ENCODE measurements around the gene GSDMA.
A peak's percentile ranks its signal among the peaks of the same experiment; 100 is the strongest.

The GSDMA gene

GRCh38 chr17:39963829-39964228, 1.0 kb downstream of the GSDMA start:
- no peak for DNase-seq

- no peak for DNase-seq
Measured at GRCh38 chr17:39965017-39965699, 2.4 kb downstream of the GSDMA start.

DNA sequence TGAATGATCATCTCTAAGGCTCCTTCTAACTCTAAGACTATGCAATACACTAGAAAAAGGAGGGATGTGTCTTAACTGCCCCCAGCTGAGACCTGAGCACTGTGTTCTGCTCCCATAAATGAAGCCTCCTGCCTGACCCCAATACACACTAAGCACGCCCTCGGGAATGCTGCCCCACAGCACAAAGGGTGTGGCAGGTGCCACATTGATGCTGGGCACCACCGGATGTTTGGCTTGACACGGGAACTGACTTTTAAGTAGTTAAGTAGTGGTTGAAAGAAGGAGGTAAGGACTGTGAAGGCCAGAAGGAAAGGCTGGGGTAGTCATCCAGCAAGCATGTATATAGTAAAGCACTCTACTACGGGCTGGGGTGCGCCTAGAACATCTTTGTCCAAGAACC, 4.0 kb downstream of the GSDMA start:
- no peak for DNase-seq

GRCh38 chr17:39968761-39969160, 6.0 kb downstream of the GSDMA start:
- DNase-seq, result no peak

- no peak for DNase-seq
Measured at GRCh38 chr17:39969375-39969774, 6.6 kb downstream of the GSDMA start.

DNA sequence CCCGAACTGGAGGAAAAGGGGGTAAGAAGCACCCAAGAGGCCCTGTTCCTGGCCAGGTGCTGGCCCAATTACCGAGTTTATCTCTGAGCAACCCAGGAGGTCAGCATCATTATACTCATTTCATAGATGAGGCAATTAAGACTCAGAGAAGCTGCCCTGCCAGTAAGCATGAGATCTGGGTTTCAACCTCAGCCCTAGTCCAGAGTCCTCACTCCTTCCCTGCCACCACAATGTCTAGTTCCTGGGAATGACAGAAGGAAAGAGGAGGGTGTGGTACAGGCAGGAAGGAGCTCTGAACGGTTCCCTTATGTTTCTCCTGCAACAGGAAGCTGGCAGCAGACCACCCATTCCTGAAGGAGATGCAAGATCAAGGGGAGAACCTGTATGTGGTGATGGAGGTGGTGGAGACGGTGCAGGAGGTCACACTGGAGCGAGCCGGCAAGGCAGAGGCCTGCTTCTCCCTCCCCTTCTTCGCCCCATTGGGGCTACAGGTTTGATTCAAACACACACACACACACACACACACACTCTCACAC, 7.4 kb downstream of the GSDMA start:
- DNase-seq, result no peak

GRCh38 chr17:39971076-39971603, 8.3 kb downstream of the GSDMA start:
- DNase-seq, result no peak

DNA sequence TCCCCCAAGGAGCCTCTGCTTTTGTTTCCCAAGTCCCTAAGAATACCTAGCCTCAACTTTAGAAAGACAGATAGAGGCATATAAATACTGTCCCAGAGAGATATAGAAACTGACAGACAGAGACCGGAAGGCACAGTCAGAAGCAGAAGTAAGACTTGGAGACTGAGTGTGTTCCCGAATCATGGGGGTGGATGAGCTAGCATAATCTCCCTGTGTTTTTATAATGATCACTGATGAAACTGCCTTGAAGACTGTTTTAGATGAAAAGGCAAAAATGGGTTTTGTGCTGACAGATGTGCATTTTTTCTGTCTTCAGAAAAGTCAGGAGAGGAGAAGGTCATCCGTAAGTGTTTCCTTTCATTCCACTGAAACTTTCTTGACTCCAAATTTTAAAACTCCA, 9.5 kb downstream of the GSDMA start:
- DNase-seq, result no peak

DNA sequence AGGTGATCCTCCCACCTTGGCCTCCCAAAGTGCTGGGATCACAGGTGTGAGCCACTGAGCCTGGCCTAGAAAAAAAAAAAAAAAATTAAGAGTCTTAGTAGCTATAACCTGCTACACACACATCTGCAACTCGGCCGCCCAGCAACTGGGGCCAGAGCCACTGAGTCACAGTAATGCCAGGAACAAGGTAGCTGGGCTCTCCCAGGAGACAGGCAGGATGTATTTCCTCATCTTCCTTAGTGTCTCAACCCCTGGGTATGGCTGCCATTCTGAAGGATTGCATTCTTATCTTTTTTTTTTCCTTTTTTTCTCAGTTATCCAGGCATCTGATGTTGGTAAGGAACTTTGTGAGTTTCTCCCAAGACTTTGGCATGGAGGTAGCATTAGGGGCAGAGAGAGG, 10.7 kb downstream of the GSDMA start:
- no peak for DNase-seq

- DNase-seq, result no peak
Measured at GRCh38 chr17:39974433-39974832, 11.6 kb downstream of the GSDMA start.

GRCh38 chr17:39975801-39976200, 13.0 kb downstream of the GSDMA start:
- no peak for DNase-seq

GRCh38 chr17:39979016-39979670, 16.3 kb downstream of the GSDMA start:
- no peak for DNase-seq

DNA sequence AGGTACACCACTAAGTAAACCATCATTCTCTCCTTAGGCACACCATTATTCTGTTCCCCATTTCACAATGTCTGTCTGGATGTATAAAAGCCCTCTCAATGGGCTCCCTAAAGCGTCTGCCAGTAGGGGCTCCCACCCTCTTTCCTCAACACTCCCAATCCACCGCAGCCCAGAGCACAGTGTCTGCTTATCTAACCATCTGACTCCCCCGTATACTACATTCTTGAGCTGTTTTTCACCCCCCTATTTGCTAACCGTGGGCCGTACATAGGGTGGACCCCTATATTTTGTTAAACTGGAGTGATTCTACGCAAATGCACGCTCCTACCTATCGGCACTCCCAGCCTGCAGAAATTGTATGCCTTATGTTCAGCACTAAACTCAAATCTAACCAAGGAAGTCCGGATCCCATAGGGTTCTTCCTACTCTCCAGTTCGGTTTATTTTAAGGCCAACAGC, 17.1 kb downstream of the GSDMA start:
- DNase-seq, result no peak

- peak; percentile 99 for DNase-seq
Measured at GRCh38 chr17:39980351-39981206, 17.8 kb downstream of the GSDMA start, which contains the start of gene PSMD3. Gene PSMD3, plus strand, starts transcription at chr17:39980807. Its CDS starts 164 bp downstream, at chr17:39980971.

GRCh38 chr17:39981207-39981741, 18.5 kb downstream of the GSDMA start:
- DNase-seq, result no peak

DNA sequence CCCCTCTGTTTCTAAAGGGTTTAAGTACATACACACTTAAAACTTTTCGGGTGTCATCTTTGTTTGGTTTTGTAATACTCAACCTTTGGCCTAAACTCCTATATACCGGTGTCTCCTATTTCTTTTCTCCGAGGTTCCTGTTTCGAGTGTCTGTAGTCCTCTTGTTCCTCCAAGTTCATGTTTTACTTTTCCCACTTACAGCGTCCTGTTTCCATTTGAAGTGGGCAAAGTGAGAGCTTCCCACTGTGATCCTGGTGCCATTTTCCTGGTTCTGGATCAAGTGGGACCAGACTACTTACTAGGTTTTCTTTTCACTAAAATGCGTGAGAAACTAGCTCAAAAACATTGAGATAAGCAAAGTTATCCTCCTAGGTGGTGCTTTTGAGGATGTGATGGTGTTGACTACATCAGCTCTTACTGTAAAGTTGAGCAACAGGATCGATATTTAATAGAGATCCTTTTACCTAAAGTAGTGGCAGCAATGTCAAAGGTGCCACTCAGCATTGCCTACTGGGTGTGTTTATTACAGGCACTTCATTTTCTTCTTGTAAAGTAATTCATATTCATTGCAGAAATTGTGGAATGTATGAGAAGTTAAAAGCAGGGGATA, 19.1 kb downstream of the GSDMA start:
- DNase-seq, result no peak

DNA sequence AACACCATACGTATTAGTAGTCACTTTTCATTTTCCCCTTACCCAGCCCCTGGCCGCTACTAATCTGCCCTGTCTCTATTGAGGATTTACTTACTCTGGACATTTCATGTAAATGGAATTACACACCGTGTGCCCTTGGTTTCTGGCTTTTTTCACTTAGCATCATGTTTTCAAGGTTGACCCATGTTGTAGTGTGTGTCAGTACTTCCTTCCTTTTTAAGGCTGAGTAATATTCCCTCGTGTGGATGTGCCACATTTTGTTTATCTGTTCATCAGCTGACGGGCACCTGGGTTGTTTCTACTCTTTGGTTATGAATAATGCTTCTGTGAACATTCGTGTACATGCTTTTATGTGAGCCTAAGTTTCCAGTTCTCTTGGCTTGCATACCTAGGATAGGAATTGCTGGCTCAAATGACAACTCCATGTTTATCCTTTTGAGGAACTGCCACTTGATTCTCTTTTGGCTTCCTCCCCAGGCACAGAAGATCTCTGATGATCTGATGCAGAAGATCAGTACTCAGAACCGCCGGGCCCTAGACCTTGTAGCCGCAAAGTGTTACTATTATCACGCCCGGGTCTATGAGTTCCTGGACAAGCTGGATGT, 25.5 kb downstream of the GSDMA start:
- DNase-seq, result no peak

- DNase-seq, result no peak
Measured at GRCh38 chr17:39994448-39994847, 31.6 kb downstream of the GSDMA start.

- DNase-seq, result no peak
Measured at GRCh38 chr17:39995438-39995837, 32.6 kb downstream of the GSDMA start.

GRCh38 chr17:39996162-39996561, 33.4 kb downstream of the GSDMA start:
- no peak for DNase-seq

DNA sequence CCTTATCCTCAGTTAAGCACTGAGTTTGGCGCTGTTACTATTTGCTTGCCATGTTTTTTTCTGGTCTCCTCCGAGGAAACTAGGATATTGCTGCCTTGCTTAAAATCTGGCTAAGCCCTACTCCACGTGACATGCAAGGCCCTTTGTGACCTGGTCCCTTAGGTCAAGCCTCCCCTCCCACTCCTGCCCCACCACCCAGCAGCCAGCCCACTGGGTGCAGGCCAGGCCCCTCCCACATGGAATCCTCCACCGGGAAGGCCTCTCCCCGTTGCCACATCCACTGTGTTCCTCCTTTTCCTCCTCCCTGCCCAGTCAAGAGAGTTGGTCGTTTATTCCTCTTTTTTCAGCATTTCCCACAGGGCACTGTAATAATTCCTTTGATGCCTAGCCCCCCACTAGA, 34.0 kb downstream of the GSDMA start:
- no peak for DNase-seq

GRCh38 chr17:39997543-39997942, 34.7 kb downstream of the GSDMA start:
- DNase-seq, result no peak
